ENCODE measurements around the gene ASB10. TPM values are rescaled to one million over a fixed set of nuclear protein-coding genes. Genes with fewer than 3 reads are reported as not detected.

ASB10 gene
- total and polyA plus RNA-seq, 2 experiments from 2014 or later, result not detected

DNA sequence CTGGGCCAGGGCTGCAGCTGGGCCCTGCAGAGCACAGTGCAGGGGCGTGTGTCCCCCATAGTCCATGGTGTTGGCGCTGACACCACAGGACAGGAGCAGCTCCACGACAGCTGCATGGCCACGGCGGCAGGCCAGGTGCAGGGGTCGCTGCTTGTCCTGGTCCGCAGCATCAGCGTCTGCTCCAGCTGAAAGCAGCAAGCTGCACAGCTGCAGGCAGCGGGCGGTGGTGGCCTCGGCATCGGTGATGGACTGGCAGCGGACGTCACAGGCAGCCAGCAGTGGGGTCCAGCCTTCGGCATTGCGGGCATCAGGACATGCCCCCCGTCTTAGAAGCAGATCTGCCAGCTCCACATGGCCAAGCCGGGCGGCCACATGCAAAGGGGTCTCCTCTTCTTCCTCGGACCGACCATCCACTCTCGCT, 6.0 kb downstream of the ASB10 start:
- Histone ChIP-seq H4K20me1 (replicated peaks; ENCODE audit: insufficient read depth) (no peaks in the 10 kb centered on the region), H3K9me2 (ENCODE audit: insufficient read depth) (0 out of 2 replicates have a peak, but pooled peaks cover 5% of the 10 kb centered on the region), H3K27ac (ENCODE audit: low read depth) (no peak overlapping the region), H2AFZ (no peak overlapping the region), H3K4me1 (ENCODE audit: insufficient read depth) (no peaks in the 10 kb centered on the region), H3K4me2 (no peak overlapping the region), H3F3A (replicated peaks; ENCODE audit: low read depth) (no peaks in the 10 kb centered on the region), H3K4me3 (no peak overlapping the region), H3K79me2 (replicated peaks; ENCODE audit: insufficient read depth) (no peaks in the 10 kb centered on the region), H3K36me3 (ENCODE audit: insufficient read depth) (no peaks in the 10 kb centered on the region), H3K27me3 (ENCODE audit: insufficient read depth) (0 out of 2 replicates have a peak, but pooled peaks cover 7% of the 10 kb centered on the region)
- TF ChIP-seq STAT1 (IDR thresholded peaks at IDR 0.05; ENCODE audit: unreplicated experiment) (no peak), EZH2phosphoT487 (IDR thresholded peaks at IDR 0.05; ENCODE audit: unreplicated experiment) (no peak), EZH2 (IDR thresholded peaks at IDR 0.05; ENCODE audit: low read depth, unreplicated experiment) (no peak), NANOG (IDR thresholded peaks at IDR 0.05; ENCODE audit: borderline replicate concordance) (no peak), CREB1 (CRISPR knock-in tag; IDR thresholded peaks at IDR 0.05; ENCODE audit: low read depth) (no peak), POLR2AphosphoS5 (IDR thresholded peaks at IDR 0.05; ENCODE audit: low read depth) (no peak), JUNB (IDR thresholded peaks at IDR 0.05; ENCODE audit: unreplicated experiment) (no peak)
- TF ChIP-seq, protein P1, sequence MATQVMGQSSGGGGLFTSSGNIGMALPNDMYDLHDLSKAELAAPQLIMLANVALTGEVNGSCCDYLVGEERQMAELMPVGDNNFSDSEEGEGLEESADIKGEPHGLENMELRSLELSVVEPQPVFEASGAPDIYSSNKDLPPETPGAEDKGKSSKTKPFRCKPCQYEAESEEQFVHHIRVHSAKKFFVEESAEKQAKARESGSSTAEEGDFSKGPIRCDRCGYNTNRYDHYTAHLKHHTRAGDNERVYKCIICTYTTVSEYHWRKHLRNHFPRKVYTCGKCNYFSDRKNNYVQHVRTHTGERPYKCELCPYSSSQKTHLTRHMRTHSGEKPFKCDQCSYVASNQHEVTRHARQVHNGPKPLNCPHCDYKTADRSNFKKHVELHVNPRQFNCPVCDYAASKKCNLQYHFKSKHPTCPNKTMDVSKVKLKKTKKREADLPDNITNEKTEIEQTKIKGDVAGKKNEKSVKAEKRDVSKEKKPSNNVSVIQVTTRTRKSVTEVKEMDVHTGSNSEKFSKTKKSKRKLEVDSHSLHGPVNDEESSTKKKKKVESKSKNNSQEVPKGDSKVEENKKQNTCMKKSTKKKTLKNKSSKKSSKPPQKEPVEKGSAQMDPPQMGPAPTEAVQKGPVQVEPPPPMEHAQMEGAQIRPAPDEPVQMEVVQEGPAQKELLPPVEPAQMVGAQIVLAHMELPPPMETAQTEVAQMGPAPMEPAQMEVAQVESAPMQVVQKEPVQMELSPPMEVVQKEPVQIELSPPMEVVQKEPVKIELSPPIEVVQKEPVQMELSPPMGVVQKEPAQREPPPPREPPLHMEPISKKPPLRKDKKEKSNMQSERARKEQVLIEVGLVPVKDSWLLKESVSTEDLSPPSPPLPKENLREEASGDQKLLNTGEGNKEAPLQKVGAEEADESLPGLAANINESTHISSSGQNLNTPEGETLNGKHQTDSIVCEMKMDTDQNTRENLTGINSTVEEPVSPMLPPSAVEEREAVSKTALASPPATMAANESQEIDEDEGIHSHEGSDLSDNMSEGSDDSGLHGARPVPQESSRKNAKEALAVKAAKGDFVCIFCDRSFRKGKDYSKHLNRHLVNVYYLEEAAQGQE (IDR thresholded peaks at IDR 0.05; ENCODE audit: unreplicated experiment), result no peak
- TF ChIP-seq, protein P2, sequence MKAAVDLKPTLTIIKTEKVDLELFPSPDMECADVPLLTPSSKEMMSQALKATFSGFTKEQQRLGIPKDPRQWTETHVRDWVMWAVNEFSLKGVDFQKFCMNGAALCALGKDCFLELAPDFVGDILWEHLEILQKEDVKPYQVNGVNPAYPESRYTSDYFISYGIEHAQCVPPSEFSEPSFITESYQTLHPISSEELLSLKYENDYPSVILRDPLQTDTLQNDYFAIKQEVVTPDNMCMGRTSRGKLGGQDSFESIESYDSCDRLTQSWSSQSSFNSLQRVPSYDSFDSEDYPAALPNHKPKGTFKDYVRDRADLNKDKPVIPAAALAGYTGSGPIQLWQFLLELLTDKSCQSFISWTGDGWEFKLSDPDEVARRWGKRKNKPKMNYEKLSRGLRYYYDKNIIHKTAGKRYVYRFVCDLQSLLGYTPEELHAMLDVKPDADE (IDR thresholded peaks at IDR 0.05), result no peak
- TF ChIP-seq, protein P3, sequence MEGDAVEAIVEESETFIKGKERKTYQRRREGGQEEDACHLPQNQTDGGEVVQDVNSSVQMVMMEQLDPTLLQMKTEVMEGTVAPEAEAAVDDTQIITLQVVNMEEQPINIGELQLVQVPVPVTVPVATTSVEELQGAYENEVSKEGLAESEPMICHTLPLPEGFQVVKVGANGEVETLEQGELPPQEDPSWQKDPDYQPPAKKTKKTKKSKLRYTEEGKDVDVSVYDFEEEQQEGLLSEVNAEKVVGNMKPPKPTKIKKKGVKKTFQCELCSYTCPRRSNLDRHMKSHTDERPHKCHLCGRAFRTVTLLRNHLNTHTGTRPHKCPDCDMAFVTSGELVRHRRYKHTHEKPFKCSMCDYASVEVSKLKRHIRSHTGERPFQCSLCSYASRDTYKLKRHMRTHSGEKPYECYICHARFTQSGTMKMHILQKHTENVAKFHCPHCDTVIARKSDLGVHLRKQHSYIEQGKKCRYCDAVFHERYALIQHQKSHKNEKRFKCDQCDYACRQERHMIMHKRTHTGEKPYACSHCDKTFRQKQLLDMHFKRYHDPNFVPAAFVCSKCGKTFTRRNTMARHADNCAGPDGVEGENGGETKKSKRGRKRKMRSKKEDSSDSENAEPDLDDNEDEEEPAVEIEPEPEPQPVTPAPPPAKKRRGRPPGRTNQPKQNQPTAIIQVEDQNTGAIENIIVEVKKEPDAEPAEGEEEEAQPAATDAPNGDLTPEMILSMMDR (conservative IDR thresholded peaks at IDR 0.05; ENCODE audit: low read depth in 2 of 2), result no peak
- TF ChIP-seq, protein P4, sequence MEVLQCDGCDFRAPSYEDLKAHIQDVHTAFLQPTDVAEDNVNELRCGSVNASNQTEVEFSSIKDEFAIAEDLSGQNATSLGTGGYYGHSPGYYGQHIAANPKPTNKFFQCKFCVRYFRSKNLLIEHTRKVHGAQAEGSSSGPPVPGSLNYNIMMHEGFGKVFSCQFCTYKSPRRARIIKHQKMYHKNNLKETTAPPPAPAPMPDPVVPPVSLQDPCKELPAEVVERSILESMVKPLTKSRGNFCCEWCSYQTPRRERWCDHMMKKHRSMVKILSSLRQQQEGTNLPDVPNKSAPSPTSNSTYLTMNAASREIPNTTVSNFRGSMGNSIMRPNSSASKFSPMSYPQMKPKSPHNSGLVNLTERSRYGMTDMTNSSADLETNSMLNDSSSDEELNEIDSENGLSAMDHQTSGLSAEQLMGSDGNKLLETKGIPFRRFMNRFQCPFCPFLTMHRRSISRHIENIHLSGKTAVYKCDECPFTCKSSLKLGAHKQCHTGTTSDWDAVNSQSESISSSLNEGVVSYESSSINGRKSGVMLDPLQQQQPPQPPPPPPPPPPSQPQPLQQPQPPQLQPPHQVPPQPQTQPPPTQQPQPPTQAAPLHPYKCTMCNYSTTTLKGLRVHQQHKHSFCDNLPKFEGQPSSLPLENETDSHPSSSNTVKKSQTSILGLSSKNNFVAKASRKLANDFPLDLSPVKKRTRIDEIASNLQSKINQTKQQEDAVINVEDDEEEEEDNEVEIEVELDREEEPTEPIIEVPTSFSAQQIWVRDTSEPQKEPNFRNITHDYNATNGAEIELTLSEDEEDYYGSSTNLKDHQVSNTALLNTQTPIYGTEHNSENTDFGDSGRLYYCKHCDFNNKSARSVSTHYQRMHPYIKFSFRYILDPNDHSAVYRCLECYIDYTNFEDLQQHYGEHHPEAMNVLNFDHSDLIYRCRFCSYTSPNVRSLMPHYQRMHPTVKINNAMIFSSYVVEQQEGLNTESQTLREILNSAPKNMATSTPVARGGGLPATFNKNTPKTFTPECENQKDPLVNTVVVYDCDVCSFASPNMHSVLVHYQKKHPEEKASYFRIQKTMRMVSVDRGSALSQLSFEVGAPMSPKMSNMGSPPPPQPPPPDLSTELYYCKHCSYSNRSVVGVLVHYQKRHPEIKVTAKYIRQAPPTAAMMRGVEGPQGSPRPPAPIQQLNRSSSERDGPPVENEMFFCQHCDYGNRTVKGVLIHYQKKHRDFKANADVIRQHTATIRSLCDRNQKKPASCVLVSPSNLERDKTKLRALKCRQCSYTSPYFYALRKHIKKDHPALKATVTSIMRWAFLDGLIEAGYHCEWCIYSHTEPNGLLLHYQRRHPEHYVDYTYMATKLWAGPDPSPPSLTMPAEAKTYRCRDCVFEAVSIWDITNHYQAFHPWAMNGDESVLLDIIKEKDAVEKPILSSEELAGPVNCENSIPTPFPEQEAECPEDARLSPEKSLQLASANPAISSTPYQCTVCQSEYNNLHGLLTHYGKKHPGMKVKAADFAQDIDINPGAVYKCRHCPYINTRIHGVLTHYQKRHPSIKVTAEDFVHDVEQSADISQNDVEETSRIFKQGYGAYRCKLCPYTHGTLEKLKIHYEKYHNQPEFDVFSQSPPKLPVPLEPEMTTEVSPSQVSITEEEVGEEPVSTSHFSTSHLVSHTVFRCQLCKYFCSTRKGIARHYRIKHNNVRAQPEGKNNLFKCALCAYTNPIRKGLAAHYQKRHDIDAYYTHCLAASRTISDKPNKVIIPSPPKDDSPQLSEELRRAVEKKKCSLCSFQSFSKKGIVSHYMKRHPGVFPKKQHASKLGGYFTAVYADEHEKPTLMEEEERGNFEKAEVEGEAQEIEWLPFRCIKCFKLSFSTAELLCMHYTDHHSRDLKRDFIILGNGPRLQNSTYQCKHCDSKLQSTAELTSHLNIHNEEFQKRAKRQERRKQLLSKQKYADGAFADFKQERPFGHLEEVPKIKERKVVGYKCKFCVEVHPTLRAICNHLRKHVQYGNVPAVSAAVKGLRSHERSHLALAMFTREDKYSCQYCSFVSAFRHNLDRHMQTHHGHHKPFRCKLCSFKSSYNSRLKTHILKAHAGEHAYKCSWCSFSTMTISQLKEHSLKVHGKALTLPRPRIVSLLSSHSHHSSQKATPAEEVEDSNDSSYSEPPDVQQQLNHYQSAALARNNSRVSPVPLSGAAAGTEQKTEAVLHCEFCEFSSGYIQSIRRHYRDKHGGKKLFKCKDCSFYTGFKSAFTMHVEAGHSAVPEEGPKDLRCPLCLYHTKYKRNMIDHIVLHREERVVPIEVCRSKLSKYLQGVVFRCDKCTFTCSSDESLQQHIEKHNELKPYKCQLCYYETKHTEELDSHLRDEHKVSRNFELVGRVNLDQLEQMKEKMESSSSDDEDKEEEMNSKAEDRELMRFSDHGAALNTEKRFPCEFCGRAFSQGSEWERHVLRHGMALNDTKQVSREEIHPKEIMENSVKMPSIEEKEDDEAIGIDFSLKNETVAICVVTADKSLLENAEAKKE (CRISPR knock-in tag; IDR thresholded peaks at IDR 0.05), result no peak
- DNase-seq (ENCODE audit: low spot score) (no peak), ATAC-seq (no peak)
- H3K27me3 Mint-ChIP-seq (ENCODE audit: insufficient read depth, low read depth, poor library complexity), result peaks cover 8% of the 10 kb centered on the region
- H3K9me3 Mint-ChIP-seq, result no peaks in the 10 kb centered on the region
- no peak overlapping the region for H3K4me3 Mint-ChIP-seq
- H3K27ac Mint-ChIP-seq, result no peak overlapping the region
- H3K4me1 Mint-ChIP-seq, result peaks cover 7% of the 10 kb centered on the region
- no peaks in the 10 kb centered on the region for H3K36me3 Mint-ChIP-seq (ENCODE audit: low read depth)
